GM12875 (cell line): ENCODE data around the gene NRG3.

Source experiments
- H3K4me3 ChIP-seq: one replicate; pipeline ENCODE4 v1.5.1; 2011; ENCODE audit warnings: low read depth, low read length, control low read depth
- CTCF ChIP-seq: IDR thresholded peaks from 2 replicates; pipeline ENCODE4 v1.5.1; 2011; ENCODE audit warnings: low read depth, mild to moderate bottlenecking, control low read depth, inconsistent platforms, low read length, moderate library complexity, borderline replicate concordance; ENCODE audit not compliant: insufficient read depth

Gene NRG3

DNA sequence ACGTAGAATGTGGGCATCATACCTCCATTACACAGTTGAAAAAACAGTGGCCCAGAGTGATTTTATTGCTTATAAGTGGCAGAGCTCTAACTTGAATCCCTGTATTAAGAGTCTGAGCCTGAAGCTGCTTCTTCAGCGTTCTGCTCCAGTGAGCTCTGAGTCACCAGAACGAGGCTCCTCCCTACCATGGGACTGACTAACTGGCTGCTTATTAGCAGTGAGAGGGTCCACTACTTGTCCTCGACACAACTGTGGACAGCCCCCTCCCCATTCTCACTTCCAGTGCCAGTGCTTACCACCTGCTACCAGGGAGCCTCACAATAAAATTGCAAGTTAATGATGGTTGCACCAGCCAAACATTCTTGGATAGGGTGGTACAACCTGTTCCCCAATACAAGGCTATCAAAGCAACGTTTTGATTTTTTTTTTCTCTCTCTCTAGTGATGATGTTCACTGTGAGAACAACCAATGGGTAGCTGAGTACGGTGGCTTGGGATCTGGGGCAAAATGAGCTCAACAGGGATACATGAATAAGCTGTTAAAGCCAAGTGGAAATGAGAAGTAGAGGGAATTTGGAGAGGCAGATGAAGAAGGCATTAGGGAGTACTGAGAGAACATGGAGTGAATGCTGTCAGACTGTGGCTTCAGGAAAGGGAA, 2.7 kb upstream of the NRG3 start:
- TF ChIP-seq CTCF: no peak
- H3K4me3 ChIP-seq: no peak overlapping the region

DNA sequence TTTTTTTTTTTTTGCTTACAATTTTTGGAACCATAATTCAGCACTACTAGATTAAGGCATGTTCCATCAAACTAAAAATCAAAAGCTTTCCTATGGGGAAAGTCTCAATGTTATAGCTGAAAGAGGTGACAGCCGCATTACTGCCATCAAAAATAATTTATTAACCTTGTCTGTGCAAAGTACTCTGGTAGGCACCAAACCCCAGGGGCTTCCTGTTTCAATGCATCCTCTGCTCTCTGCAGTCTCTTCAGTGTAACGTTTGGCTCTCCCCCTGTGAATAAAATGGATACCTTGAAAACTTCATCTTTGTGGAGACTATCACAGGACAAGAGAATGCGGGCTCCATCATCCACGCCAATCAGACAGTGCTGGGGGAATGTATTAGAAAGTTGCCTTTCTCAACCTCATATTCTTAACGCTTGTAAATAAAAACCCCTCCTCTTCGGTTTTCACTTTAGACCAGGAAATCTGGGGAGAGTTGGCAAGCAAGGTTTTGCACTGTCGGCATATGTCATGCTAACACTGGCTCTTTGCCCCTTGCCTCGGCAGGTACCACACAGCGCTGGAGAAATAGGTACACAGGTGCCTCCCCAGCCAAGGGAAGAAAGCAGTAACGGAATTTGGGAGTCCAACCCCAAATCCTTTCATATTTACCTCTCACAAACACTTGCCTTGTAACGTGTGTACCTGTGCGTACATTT, 1.6 kb upstream of the NRG3 start:
- TF ChIP-seq CTCF: no peak

GRCh38 chr10:81873932-81874816, 820 bp upstream of the NRG3 start:
- no peak overlapping the region for H3K4me3 ChIP-seq
- TF ChIP-seq CTCF: no peak

More for the DNA sequence above, 1.6 kb upstream of the NRG3 start:
- H3K4me3 ChIP-seq: no peak overlapping the region

DNA sequence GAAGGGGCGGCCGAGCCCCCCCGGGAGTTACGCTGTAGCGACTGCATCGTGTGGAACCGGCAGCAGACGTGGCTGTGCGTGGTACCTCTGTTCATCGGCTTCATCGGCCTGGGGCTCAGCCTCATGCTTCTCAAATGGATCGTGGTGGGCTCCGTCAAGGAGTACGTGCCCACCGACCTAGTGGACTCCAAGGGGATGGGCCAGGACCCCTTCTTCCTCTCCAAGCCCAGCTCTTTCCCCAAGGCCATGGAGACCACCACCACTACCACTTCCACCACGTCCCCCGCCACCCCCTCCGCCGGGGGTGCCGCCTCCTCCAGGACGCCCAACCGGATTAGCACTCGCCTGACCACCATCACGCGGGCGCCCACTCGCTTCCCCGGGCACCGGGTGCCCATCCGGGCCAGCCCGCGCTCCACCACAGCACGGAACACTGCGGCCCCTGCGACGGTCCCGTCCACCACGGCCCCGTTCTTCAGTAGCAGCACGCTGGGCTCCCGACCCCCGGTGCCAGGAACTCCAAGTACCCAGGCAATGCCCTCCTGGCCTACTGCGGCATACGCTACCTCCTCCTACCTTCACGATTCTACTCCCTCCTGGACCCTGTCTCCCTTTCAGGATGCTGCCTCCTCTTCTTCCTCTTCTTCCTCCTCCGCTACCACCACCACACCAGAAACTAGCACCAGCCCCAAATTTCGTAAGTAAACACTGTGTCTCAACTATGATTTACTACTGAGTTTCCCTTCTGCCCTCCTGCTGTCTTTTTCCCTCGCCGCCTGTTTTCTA, 666 bp downstream of the NRG3 start:
- H3K4me3 ChIP-seq: no peak overlapping the region
- TF ChIP-seq CTCF: no peak

DNA sequence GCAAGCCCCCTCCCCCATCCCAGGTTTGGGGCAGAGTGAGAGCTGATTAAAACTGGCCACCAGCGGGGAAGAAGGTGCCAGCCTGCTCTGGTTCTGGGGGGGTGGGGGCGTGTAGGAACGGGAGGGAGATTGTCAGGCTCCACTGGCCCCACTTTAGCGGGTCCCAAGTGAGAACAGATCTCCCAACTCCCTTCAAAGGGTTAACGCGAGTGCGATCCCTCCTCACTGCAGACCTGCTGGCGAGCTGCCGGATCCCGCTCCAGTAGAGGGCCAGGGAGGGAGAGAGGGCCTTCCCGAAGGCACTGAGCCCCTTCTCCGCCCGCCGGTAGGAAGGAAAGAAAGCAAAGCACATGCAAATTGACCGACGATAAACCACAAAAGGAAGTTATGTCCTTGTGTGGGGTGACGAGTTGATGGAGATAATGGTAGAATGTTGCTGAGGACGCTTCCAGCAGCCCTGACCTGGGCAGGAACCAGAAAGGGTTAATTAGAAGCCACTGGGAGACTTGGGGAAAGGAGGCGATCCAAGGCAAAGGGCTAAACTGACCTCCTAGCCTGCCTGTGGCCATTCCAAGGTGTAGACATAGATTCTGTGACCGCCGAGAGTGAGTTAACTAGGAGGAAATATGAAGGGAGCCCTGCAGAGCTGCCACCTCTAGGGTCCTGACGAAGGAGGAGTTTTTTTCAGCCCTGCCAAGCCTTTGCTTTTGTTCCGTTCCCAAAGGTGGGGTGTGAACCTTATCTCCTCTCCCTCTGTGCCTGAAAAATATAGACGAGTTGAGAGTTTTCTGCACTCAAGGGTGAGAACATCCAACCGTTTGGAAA, 1.5 kb downstream of the NRG3 start:
- no peak for TF ChIP-seq CTCF
- H3K4me3 ChIP-seq: no peak overlapping the region

DNA sequence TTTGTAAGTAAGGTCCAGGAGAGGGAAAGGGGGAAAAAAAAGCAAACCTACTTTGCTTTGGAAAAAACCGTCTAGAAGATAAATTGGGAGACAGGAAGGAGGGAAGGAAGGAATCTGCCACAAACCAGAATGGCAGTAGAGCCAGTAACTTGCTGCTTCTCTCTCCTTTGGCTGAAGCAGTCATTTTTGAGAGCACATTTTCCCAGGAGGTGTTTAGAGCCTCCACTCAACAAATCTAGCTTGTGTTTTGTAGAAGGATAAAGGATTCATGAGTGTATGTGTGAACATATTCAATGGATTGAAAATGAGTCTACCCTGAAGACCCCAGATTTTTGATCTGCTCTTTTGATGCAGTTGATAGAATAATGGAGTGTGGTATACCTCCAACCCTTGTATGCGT, 2.6 kb downstream of the NRG3 start:
- no peak for TF ChIP-seq CTCF
- H3K4me3 ChIP-seq: no peak overlapping the region
